Measurements from ENCODE around the gene RHBDF2.

RHBDF2 gene

GRCh38 chr17:76438906-76439305 is 62.3 kb downstream of the RHBDF2 start:
- H3K4me1 Mint-ChIP-seq = peaks cover 62% of the 10 kb centered on the region
- no peaks in the 10 kb centered on the region for H3K9me3 Mint-ChIP-seq
- no peak overlapping the region for H3K27ac Mint-ChIP-seq
- no peak overlapping the region for H3K4me3 Mint-ChIP-seq
- peaks cover 5% of the 10 kb centered on the region for H3K36me3 Mint-ChIP-seq
- H3K27me3 Mint-ChIP-seq = no peaks in the 10 kb centered on the region

GRCh38 chr17:76437467-76438402 is 63.5 kb downstream of the RHBDF2 start:
- Mint-ChIP-seq H3K4me3 (no peak overlapping the region), H3K36me3 (peaks cover 3% of the 10 kb centered on the region), H3K9me3 (no peaks in the 10 kb centered on the region), H3K4me1 (peaks cover 59% of the 10 kb centered on the region), H3K27me3 (no peaks in the 10 kb centered on the region), H3K27ac (no peak overlapping the region)

- Mint-ChIP-seq H3K9me3 (no peaks in the 10 kb centered on the region), H3K27me3 (no peaks in the 10 kb centered on the region), H3K4me3 (no peak overlapping the region), H3K4me1 (peaks cover 48% of the 10 kb centered on the region), H3K36me3 (peaks cover 3% of the 10 kb centered on the region), H3K27ac (no peak overlapping the region)
Measured at GRCh38 chr17:76435751-76436150, 65.5 kb downstream of the RHBDF2 start.

GRCh38 chr17:76434870-76435269 is 66.4 kb downstream of the RHBDF2 start:
- Mint-ChIP-seq H3K27ac (no peak overlapping the region), H3K9me3 (no peaks in the 10 kb centered on the region), H3K4me3 (no peak overlapping the region), H3K4me1 (peaks cover 50% of the 10 kb centered on the region), H3K36me3 (peaks cover 3% of the 10 kb centered on the region), H3K27me3 (no peaks in the 10 kb centered on the region)

GRCh38 chr17:76433693-76434092 is 67.5 kb downstream of the RHBDF2 start:
- Mint-ChIP-seq H3K36me3 (peaks cover 3% of the 10 kb centered on the region), H3K27me3 (no peaks in the 10 kb centered on the region), H3K4me3 (no peak overlapping the region), H3K27ac (no peak overlapping the region), H3K9me3 (no peaks in the 10 kb centered on the region), H3K4me1 (peaks cover 40% of the 10 kb centered on the region)

- Mint-ChIP-seq H3K36me3 (peaks cover 3% of the 10 kb centered on the region), H3K27me3 (no peaks in the 10 kb centered on the region), H3K9me3 (no peaks in the 10 kb centered on the region), H3K4me3 (no peak overlapping the region), H3K4me1 (peaks cover 40% of the 10 kb centered on the region), H3K27ac (no peak overlapping the region)
Measured at GRCh38 chr17:76432712-76433336, 68.4 kb downstream of the RHBDF2 start.

GRCh38 chr17:76432004-76432403 is 69.2 kb downstream of the RHBDF2 start:
- Mint-ChIP-seq H3K27ac (no peak overlapping the region), H3K9me3 (no peaks in the 10 kb centered on the region), H3K36me3 (peaks cover 3% of the 10 kb centered on the region), H3K27me3 (no peaks in the 10 kb centered on the region), H3K4me1 (peaks cover 46% of the 10 kb centered on the region), H3K4me3 (no peak overlapping the region)

GRCh38 chr17:76431509-76431908 is 69.7 kb downstream of the RHBDF2 start:
- Mint-ChIP-seq H3K36me3 (peaks cover 3% of the 10 kb centered on the region), H3K4me1 (peaks cover 48% of the 10 kb centered on the region), H3K9me3 (no peaks in the 10 kb centered on the region), H3K27ac (no peak overlapping the region), H3K27me3 (no peaks in the 10 kb centered on the region), H3K4me3 (no peak overlapping the region)

- peaks cover 3% of the 10 kb centered on the region for H3K36me3 Mint-ChIP-seq
- H3K9me3 Mint-ChIP-seq = no peaks in the 10 kb centered on the region
- no peak overlapping the region for H3K4me3 Mint-ChIP-seq
- H3K4me1 Mint-ChIP-seq = peaks cover 44% of the 10 kb centered on the region
- H3K27me3 Mint-ChIP-seq = no peaks in the 10 kb centered on the region
- H3K27ac Mint-ChIP-seq = no peak overlapping the region
Measured at GRCh38 chr17:76428511-76428910, 72.7 kb downstream of the RHBDF2 start.

GRCh38 chr17:76427501-76428231 is 73.6 kb downstream of the RHBDF2 start:
- Mint-ChIP-seq H3K9me3 (no peaks in the 10 kb centered on the region), H3K4me3 (no peak overlapping the region), H3K36me3 (peaks cover 3% of the 10 kb centered on the region), H3K27ac (no peak overlapping the region), H3K27me3 (no peaks in the 10 kb centered on the region), H3K4me1 (peaks cover 43% of the 10 kb centered on the region)

GRCh38 chr17:76426853-76427252 is 74.4 kb downstream of the RHBDF2 start:
- Mint-ChIP-seq H3K9me3 (no peaks in the 10 kb centered on the region), H3K4me1 (peaks cover 39% of the 10 kb centered on the region), H3K27ac (no peak overlapping the region), H3K4me3 (no peak overlapping the region), H3K36me3 (peaks cover 3% of the 10 kb centered on the region), H3K27me3 (no peaks in the 10 kb centered on the region)

- H3K27ac Mint-ChIP-seq = no peak overlapping the region
- peaks cover 37% of the 10 kb centered on the region for H3K4me1 Mint-ChIP-seq
Measured at GRCh38 chr17:76422860-76423259, 78.4 kb downstream of the RHBDF2 start.

GRCh38 chr17:76422406-76422805 is 78.8 kb downstream of the RHBDF2 start:
- Mint-ChIP-seq H3K4me1 (peaks cover 40% of the 10 kb centered on the region), H3K4me3 (no peak overlapping the region), H3K9me3 (no peaks in the 10 kb centered on the region), H3K27ac (no peak overlapping the region), H3K36me3 (peaks cover 7% of the 10 kb centered on the region), H3K27me3 (no peaks in the 10 kb centered on the region)

More at GRCh38 chr17:76422860-76423259, 78.4 kb downstream of the RHBDF2 start:
- no peaks in the 10 kb centered on the region for H3K27me3 Mint-ChIP-seq
- peaks cover 3% of the 10 kb centered on the region for H3K36me3 Mint-ChIP-seq
- H3K9me3 Mint-ChIP-seq = no peaks in the 10 kb centered on the region
- H3K4me3 Mint-ChIP-seq = no peak overlapping the region

GRCh38 chr17:76421044-76421407 is 80.2 kb downstream of the RHBDF2 start:
- peaks cover 7% of the 10 kb centered on the region for H3K36me3 Mint-ChIP-seq
- no peak overlapping the region for H3K27ac Mint-ChIP-seq
- peaks cover 32% of the 10 kb centered on the region for H3K4me1 Mint-ChIP-seq
- H3K27me3 Mint-ChIP-seq = no peaks in the 10 kb centered on the region
- H3K4me3 Mint-ChIP-seq = no peak overlapping the region
- no peaks in the 10 kb centered on the region for H3K9me3 Mint-ChIP-seq

Data from activated naive CD4-positive, alpha-beta T cell treated with anti-CD3 and anti-CD28 coated beads, Interleukin-2, amount 50 U/mL, for 24 hours (primary cell).